Trophoblast cell (in vitro differentiated cells and primary cell): Measurements from ENCODE around the gene PARPBP.

Experiments
- DNase-seq, 2 donors: peaks; one replicate each; pipeline ENCODE4 v3.0.0-alpha.2; 2016
- H2AFZ ChIP-seq: 2 replicates; pipeline ENCODE4 v1.6.1; 2013; ENCODE audit warnings: low read length, moderate library complexity, mild to moderate bottlenecking; ENCODE audit not compliant: insufficient read depth, poor library complexity
- H2AK5ac ChIP-seq: 2 replicates; pipeline ENCODE4 v1.6.1; 2013; ENCODE audit warnings: mild to moderate bottlenecking, low read length
- H2BK120ac ChIP-seq: 2 replicates; pipeline ENCODE4 v1.6.1; 2013; ENCODE audit warnings: low read length, mild to moderate bottlenecking, moderate library complexity; ENCODE audit not compliant: insufficient read depth, poor library complexity
- H2BK12ac ChIP-seq: 2 replicates; pipeline ENCODE4 v1.6.1; 2013; ENCODE audit warnings: mild to moderate bottlenecking, low read length, moderate library complexity
- H2BK5ac ChIP-seq: 2 replicates; pipeline ENCODE4 v1.6.1; 2013; ENCODE audit warnings: low read length, low read depth, moderate library complexity, mild to moderate bottlenecking; ENCODE audit not compliant: poor library complexity
- H3K14ac ChIP-seq: 2 replicates; pipeline ENCODE4 v1.6.1; 2013; ENCODE audit warnings: mild to moderate bottlenecking, low read length
- H3K18ac ChIP-seq: 2 replicates; pipeline ENCODE4 v1.6.1; 2013; ENCODE audit warnings: mild to moderate bottlenecking, low read length
- H3K23ac ChIP-seq: 2 replicates; pipeline ENCODE4 v1.6.1; 2013; ENCODE audit warnings: low read length
- H3K27ac ChIP-seq: 2 replicates; pipeline ENCODE4 v1.5.1; 2013; ENCODE audit warnings: low read depth, mild to moderate bottlenecking, inconsistent platforms, low read length, moderate library complexity
- H3K27me3 ChIP-seq: 2 replicates; pipeline ENCODE4 v1.6.1; 2013; ENCODE audit warnings: inconsistent platforms, mild to moderate bottlenecking, low read length, moderate library complexity; ENCODE audit not compliant: insufficient read depth
- H3K36me3 ChIP-seq, 2 experiments: 1 replicate in 1 of 2; 2 replicates in 1 of 2; pipeline ENCODE4 v1.6.1; 2013; ENCODE audit warnings: low read length in 2 of 2, mild to moderate bottlenecking in 2 of 2, moderate library complexity in 1 of 2; ENCODE audit not compliant: insufficient read depth in 2 of 2, control insufficient read depth in 1 of 2
- H3K4ac ChIP-seq: 2 replicates; pipeline ENCODE4 v1.6.1; 2013; ENCODE audit warnings: low read depth, mild to moderate bottlenecking, low read length, moderate library complexity
- H3K4me1 ChIP-seq, 2 experiments: 1 replicate in 1 of 2; 2 replicates in 1 of 2; pipeline ENCODE4 v1.6.1; 2013; ENCODE audit warnings: low read length in 2 of 2, mild to moderate bottlenecking in 2 of 2, moderate library complexity in 1 of 2; ENCODE audit not compliant: insufficient read depth in 2 of 2, control insufficient read depth in 1 of 2
- H3K4me2 ChIP-seq: 2 replicates; pipeline ENCODE4 v1.6.1; 2013; ENCODE audit warnings: inconsistent platforms, mild to moderate bottlenecking, low read length, moderate library complexity
- H3K4me3 ChIP-seq: 2 replicates; pipeline ENCODE4 v1.5.1; 2013; ENCODE audit warnings: mild to moderate bottlenecking, low read depth, low read length, inconsistent platforms
- H3K79me1 ChIP-seq: one replicate; pipeline ENCODE4 v1.6.1; 2013; ENCODE audit warnings: low read length
- H3K79me2 ChIP-seq: 2 replicates; pipeline ENCODE4 v1.6.1; 2013; ENCODE audit warnings: low read length, mild to moderate bottlenecking; ENCODE audit not compliant: control insufficient read depth, insufficient read depth, poor library complexity
- H3K9ac ChIP-seq: 2 replicates; pipeline ENCODE4 v1.6.1; 2013; ENCODE audit warnings: mild to moderate bottlenecking, low read length
- H3K9me3 ChIP-seq: 2 replicates; pipeline ENCODE4 v1.6.1; 2013; ENCODE audit warnings: low read depth, mild to moderate bottlenecking, control low read depth, inconsistent platforms, low read length; ENCODE audit not compliant: insufficient read depth
- H4K12ac ChIP-seq: 2 replicates; pipeline ENCODE4 v1.6.1; 2013; ENCODE audit warnings: low read depth, mild to moderate bottlenecking, low read length, moderate library complexity
- H4K8ac ChIP-seq: 2 replicates; pipeline ENCODE4 v1.6.1; 2013; ENCODE audit warnings: low read depth, mild to moderate bottlenecking, low read length, moderate library complexity
- H4K91ac ChIP-seq: one replicate; pipeline ENCODE4 v1.6.1; 2013; ENCODE audit warnings: low read depth, mild to moderate bottlenecking, low read length, moderate library complexity
- WGBS: extraction: QIAGEN DNeasy Blood & Tissue Kit; methylation state at CpG from one replicate; pipeline ENCODE4 v1.1.7; 2013; ENCODE audit warnings: missing lambda C conversion rate; ENCODE audit not compliant: insufficient read length, insufficient coverage; ENCODE audit errors: extremely low coverage; 5-methylcytosine and 5-hydroxymethylcytosine counted together

Gene PARPBP

GRCh38 chr12:102174117-102174516, 54.1 kb downstream of the PARPBP start:
- Histone ChIP-seq H3K9ac (no peak overlapping the region), H3K9me3 (no peaks in the 10 kb centered on the region), H4K12ac (no peak overlapping the region), H3K18ac (no peak overlapping the region), H2BK5ac (no peak overlapping the region), H2BK12ac (no peak overlapping the region), H2AK5ac (no peak overlapping the region), H4K8ac (no peak overlapping the region), H4K91ac (no peak overlapping the region), H3K14ac (no peak overlapping the region), H3K4ac (no peak overlapping the region), H3K23ac (no peak overlapping the region), H3K4me1 (no peaks in the 10 kb centered on the region), H3K36me3 (no peaks in the 10 kb centered on the region), H3K27ac (no peak overlapping the region), H3K79me1 (no peaks in the 10 kb centered on the region), H2BK120ac (no peak overlapping the region), H3K27me3 (no peaks in the 10 kb centered on the region), H3K79me2 (no peaks in the 10 kb centered on the region), H3K4me2 (no peak overlapping the region), H2AFZ (no peak overlapping the region), H3K4me3 (no peak overlapping the region)
- DNase-seq, result no peak
- WGBS, result no CpG with 5 or more reads among the region's 2 CpGs

DNA sequence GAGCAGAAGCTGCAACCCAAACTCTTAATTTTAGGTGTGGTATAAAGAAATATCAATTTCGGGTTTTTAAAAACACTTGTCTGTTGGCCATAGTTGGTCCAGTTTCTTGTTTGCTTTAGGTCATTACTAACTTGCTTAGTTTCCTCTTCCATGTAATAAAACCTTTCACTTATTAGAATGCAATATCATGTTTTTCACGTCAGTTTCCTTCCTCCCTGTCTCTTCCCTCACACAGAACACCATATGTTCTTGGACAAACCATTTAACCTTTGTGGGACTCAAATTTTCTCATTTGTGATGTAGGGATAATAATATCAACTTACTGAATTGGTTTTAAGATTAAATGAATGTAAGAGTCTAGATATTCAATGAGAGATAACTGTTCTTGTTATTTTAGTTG, 54.8 kb downstream of the PARPBP start:
- no CpG with 5 or more reads among the region's 2 CpGs for WGBS
- Histone ChIP-seq H3K36me3 (peaks cover 0 to 2% of the 10 kb centered on the region in 2 experiments), H2BK120ac (no peak overlapping the region), H2BK12ac (no peak overlapping the region), H3K4me2 (no peak overlapping the region), H3K4me1 (no peaks in the 10 kb centered on the region), H3K23ac (no peak overlapping the region), H4K91ac (no peak overlapping the region), H4K8ac (no peak overlapping the region), H3K79me2 (no peaks in the 10 kb centered on the region), H2BK5ac (no peak overlapping the region), H2AK5ac (no peak overlapping the region), H3K14ac (no peak overlapping the region), H3K79me1 (no peaks in the 10 kb centered on the region), H3K4ac (no peak overlapping the region), H3K9ac (no peak overlapping the region), H3K9me3 (no peaks in the 10 kb centered on the region), H4K12ac (no peak overlapping the region), H2AFZ (no peak overlapping the region), H3K18ac (no peak overlapping the region), H3K4me3 (no peak overlapping the region), H3K27me3 (no peaks in the 10 kb centered on the region), H3K27ac (no peak overlapping the region)
- no peak for DNase-seq

DNA sequence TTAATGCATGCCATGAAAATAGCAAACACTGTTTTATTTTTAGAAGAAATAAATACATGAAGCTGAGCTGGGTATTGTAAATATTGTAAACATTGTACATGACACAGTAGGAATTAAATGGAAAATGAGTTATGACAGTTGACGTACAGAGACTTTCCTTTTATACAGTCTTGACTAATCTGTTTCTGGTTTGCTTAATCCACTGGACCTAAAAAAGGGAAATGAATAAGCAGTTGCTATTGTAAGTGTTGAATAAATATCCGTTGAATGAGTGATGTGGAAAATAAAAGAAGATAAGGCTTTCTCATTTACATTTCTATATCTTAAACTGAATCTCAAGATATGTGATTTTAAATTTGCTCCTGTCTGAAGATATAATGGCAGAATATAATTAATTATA, 62.7 kb downstream of the PARPBP start:
- no peaks in the 10 kb centered on the region for H3K27me3 ChIP-seq
- no peak overlapping the region for H3K9ac ChIP-seq
- no CpG with 5 or more reads among the region's 2 CpGs for WGBS

GRCh38 chr12:102195826-102196225, 75.8 kb downstream of the PARPBP start:
- Histone ChIP-seq H2AK5ac (no peak overlapping the region), H4K8ac (no peak overlapping the region), H2BK5ac (no peak overlapping the region), H2AFZ (no peak overlapping the region), H4K91ac (no peak overlapping the region), H3K4me1 (no peaks in the 10 kb centered on the region), H2BK120ac (no peak overlapping the region), H3K4me3 (no peak overlapping the region), H3K9me3 (no peaks in the 10 kb centered on the region), H3K27ac (no peak overlapping the region), H3K79me1 (no peaks in the 10 kb centered on the region), H4K12ac (no peak overlapping the region), H3K23ac (no peak overlapping the region), H3K14ac (no peak overlapping the region), H3K4me2 (no peak overlapping the region), H3K4ac (no peak overlapping the region), H2BK12ac (no peak overlapping the region), H3K79me2 (no peaks in the 10 kb centered on the region), H3K9ac (no peak overlapping the region), H3K36me3 (no peaks in the 10 kb centered on the region), H3K27me3 (no peaks in the 10 kb centered on the region), H3K18ac (no peak overlapping the region)
- WGBS, result no CpG with 5 or more reads among the region's 4 CpGs
- DNase-seq, result no peak

More for the DNA sequence above, 62.7 kb downstream of the PARPBP start:
- no peak overlapping the region for H4K12ac ChIP-seq
- no peak overlapping the region for H3K4me3 ChIP-seq
- DNase-seq, result no peak
- H2AK5ac ChIP-seq, result no peak overlapping the region
- no peak overlapping the region for H2AFZ ChIP-seq
- no peak overlapping the region for H3K23ac ChIP-seq
- no peak overlapping the region for H2BK120ac ChIP-seq
- H4K8ac ChIP-seq, result no peak overlapping the region
- H2BK12ac ChIP-seq, result no peak overlapping the region
- no peak overlapping the region for H3K14ac ChIP-seq
- no peak overlapping the region for H3K27ac ChIP-seq
- peaks cover 0 to 2% of the 10 kb centered on the region in 2 experiments for H3K36me3 ChIP-seq
- no peaks in the 10 kb centered on the region for H3K4me1 ChIP-seq
- H3K79me2 ChIP-seq, result no peaks in the 10 kb centered on the region
- H4K91ac ChIP-seq, result no peak overlapping the region
- H3K18ac ChIP-seq, result no peak overlapping the region
- no peak overlapping the region for H2BK5ac ChIP-seq
- no peaks in the 10 kb centered on the region for H3K79me1 ChIP-seq
- H3K4ac ChIP-seq, result no peak overlapping the region
- H3K9me3 ChIP-seq, result no peaks in the 10 kb centered on the region
- no peak overlapping the region for H3K4me2 ChIP-seq
